Measurements from ENCODE around the gene ELOF1.
"Not testable (repeated sequence)": the region's sequence is repeated elsewhere in the genome, so short reads cannot be mapped to it uniquely, and the experiment has no call there.

Gene ELOF1

DNA sequence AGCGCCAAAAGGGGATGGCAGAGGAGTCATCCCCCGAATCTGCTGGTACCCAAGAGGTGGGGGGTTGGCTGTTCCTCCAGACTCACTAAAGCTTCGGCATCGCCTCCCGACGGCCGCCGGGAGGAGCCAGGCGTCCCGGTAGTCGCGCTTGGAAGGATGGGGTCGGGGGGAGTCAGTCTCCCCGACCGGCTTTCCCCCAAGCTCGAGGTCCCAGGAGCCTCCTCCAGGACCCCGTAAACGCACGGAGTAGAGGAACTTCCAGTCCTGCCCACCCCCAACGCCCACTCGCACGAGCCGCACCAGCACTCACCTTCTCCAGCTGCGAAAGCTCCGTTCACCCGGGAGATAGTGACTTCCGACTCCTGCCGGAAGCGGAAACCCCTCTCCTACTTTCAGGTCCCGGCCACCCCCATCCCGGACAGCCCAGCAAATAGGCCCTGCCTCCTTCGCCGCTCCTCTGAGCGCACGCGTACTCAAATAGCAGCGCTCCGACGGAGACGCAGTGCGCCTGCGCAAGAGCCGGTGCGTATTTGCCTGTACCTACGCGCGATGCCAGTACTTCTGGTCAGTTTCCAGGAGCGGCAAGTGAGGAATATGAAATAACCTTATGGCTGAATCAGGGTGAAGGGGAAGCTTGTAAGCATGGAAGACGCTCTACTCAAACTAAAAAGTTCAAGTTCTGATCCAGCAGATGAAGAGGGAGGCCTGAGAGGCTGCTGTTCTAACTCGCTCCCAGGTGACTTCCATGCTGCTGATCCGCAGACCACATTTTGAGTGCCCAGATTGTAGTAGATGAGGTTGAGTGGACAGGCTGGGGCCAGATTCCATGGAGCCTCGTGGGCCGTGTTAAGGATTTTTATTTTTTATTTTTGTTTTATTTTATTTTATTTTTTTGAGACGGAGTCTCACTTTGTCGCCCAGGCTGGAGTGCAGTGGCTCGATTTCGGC lies at the start of gene ELOF1:
ELOF1 (minus strand) TSS at position 350 of the 948 bp plus-strand sequence. CDS start 4,883 bp downstream, outside the sequence.
- no peaks in the 10 kb centered on the region for H3K27me3 ChIP-seq (ENCODE audit: insufficient read depth, low read depth)
- H3K79me2 ChIP-seq (ENCODE audit: insufficient read depth, low read depth): peaks cover 12% of the 10 kb centered on the region
- H3K9ac ChIP-seq: peak within 1 kb of the TSS; percentile 40; the same call in 1 of the 2 replicates
- peaks cover 12% of the 10 kb centered on the region for H3K4me1 ChIP-seq (ENCODE audit: low read depth, poor library complexity, severe bottlenecking)
- peak within 1 kb of the TSS; percentile 92 for H2AFZ ChIP-seq (ENCODE audit: low read depth)
- TF ChIP-seq, protein P1, sequence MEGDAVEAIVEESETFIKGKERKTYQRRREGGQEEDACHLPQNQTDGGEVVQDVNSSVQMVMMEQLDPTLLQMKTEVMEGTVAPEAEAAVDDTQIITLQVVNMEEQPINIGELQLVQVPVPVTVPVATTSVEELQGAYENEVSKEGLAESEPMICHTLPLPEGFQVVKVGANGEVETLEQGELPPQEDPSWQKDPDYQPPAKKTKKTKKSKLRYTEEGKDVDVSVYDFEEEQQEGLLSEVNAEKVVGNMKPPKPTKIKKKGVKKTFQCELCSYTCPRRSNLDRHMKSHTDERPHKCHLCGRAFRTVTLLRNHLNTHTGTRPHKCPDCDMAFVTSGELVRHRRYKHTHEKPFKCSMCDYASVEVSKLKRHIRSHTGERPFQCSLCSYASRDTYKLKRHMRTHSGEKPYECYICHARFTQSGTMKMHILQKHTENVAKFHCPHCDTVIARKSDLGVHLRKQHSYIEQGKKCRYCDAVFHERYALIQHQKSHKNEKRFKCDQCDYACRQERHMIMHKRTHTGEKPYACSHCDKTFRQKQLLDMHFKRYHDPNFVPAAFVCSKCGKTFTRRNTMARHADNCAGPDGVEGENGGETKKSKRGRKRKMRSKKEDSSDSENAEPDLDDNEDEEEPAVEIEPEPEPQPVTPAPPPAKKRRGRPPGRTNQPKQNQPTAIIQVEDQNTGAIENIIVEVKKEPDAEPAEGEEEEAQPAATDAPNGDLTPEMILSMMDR (conservative IDR thresholded peaks at IDR 0.05; ENCODE audit: low read depth, low read length): no peak
- H3K4me2 ChIP-seq: peak within 1 kb of the TSS; percentile 72
- no peaks in the 10 kb centered on the region for H3K36me3 ChIP-seq (ENCODE audit: insufficient read depth)
- H3K27ac ChIP-seq: peak within 1 kb of the TSS; percentile 44; the same call in 1 of the 2 replicates
- H3K4me3 ChIP-seq (IDR thresholded peaks at IDR 0.05; ENCODE audit: insufficient read depth, low read depth, low read length): no peak within 1 kb of the TSS
- H4K20me1 ChIP-seq (ENCODE audit: insufficient read depth): no peaks in the 10 kb centered on the region

DNA sequence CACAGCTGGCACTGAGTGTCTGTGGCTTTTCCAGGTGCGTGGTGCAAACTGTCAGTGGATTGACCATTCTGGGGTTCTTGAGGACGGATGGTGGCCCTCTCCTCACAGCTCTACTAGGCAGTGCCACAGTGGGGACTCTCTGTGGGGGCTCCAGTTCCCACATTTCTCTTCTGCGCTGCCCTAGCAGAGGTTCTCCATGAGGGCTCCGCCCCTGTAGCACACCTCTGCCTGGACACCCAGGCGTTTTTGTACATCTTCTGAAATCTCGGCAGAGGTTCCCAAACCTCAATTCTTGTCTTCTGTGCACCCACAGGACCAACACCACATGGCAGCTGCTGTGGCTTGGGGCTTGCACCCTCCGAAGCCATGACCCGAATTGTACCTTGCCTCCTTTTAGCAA lies 47.5 kb upstream of the ELOF1 start:
- Histone ChIP-seq H3K4me2 (no peak overlapping the region), H3K4me3 (IDR thresholded peaks at IDR 0.05; ENCODE audit: insufficient read depth, low read depth, low read length) (no peak overlapping the region), H2AFZ (ENCODE audit: low read depth) (no peak overlapping the region), H3K4me1 (ENCODE audit: low read depth, poor library complexity, severe bottlenecking) (no peaks in the 10 kb centered on the region), H3K27ac (no peak overlapping the region), H3K27me3 (ENCODE audit: insufficient read depth, low read depth) (no peaks in the 10 kb centered on the region), H3K79me2 (ENCODE audit: insufficient read depth, low read depth) (no peaks in the 10 kb centered on the region), H4K20me1 (ENCODE audit: insufficient read depth) (no peaks in the 10 kb centered on the region), H3K36me3 (ENCODE audit: insufficient read depth) (no peaks in the 10 kb centered on the region), H3K9ac (no peak overlapping the region)
- TF ChIP-seq, protein P1 (conservative IDR thresholded peaks at IDR 0.05; ENCODE audit: low read depth, low read length): no peak

DNA sequence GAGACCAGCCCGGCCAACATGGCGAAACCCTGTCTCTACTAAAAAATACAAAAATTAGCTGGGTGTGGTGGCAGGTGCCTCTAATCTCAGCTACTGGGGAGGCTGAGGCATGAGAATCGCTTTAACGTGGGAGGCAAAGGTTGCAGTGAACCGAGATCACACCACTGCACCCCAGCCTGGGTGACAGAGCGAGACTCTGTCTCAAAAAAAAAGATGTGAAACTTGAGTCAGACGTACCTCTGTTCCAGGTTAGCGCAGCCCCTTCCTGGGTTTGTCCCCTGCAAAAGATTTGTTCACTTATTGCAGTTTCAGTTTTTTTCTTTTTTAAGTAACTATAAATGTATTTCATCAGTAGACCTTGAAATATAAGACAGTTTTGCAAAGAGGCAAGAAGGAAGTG lies 40.7 kb upstream of the ELOF1 start:
- H4K20me1 ChIP-seq (ENCODE audit: insufficient read depth); H3K27ac ChIP-seq; H3K4me1 ChIP-seq (ENCODE audit: low read depth, poor library complexity, severe bottlenecking); H2AFZ ChIP-seq (ENCODE audit: low read depth); H3K79me2 ChIP-seq (ENCODE audit: insufficient read depth, low read depth); H3K9ac ChIP-seq; H3K27me3 ChIP-seq (ENCODE audit: insufficient read depth, low read depth); H3K36me3 ChIP-seq (ENCODE audit: insufficient read depth); H3K4me2 ChIP-seq; H3K4me3 ChIP-seq (IDR thresholded peaks at IDR 0.05; ENCODE audit: insufficient read depth, low read depth, low read length): not testable (repeated sequence)

DNA sequence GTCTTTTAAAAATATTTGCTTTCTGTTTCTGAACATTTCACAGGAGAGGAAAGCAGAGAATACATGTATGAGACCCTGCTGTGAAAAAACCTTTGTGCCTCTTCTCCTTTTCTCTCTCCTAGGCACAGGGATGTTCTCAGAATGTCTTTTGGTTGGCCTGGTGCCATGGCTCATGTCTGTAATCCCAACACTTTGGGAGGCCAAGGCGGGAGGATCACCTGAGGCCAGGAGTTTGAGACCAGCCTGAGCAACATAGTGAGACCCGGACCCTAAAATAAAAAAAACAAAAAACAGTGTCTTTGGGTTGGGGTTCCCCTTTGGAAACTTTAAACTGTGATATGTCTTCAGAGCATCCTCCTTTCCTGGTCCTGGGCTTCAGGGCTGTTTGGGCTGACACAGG lies 39.7 kb upstream of the ELOF1 start:
- Histone ChIP-seq H3K4me3 (IDR thresholded peaks at IDR 0.05; ENCODE audit: insufficient read depth, low read depth, low read length) (no peak overlapping the region), H3K36me3 (ENCODE audit: insufficient read depth) (no peaks in the 10 kb centered on the region), H3K4me1 (ENCODE audit: low read depth, poor library complexity, severe bottlenecking) (peaks cover 9% of the 10 kb centered on the region), H3K27ac (no peak overlapping the region), H3K27me3 (ENCODE audit: insufficient read depth, low read depth) (no peaks in the 10 kb centered on the region), H2AFZ (ENCODE audit: low read depth) (no peak overlapping the region), H3K4me2 (no peak overlapping the region), H4K20me1 (ENCODE audit: insufficient read depth) (no peaks in the 10 kb centered on the region), H3K79me2 (ENCODE audit: insufficient read depth, low read depth) (peaks cover 9% of the 10 kb centered on the region; the same call in 1 of the 2 replicates), H3K9ac (no peak overlapping the region)
- TF ChIP-seq, protein P1 (conservative IDR thresholded peaks at IDR 0.05; ENCODE audit: low read depth, low read length): no peak

DNA sequence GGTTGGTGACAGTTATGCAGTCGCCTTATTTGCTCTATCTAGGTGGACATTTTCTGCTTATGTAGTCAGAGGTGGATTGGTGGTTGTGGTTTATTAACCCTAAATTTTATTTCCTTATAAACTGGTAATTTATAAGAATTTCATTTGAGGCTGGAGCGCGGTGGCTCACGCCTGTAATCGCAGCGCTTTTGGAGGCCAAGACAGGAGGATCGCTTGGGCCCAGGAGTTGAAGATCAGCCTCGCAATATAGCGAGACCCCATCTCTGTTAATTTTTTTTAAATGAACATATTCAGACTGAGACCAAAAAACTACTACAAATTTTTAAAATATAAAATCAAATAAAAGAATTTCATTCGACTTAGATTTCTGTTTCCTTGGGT lies 39.1 kb upstream of the ELOF1 start:
- peaks cover 9% of the 10 kb centered on the region; the same call in 1 of the 2 replicates for H3K79me2 ChIP-seq (ENCODE audit: insufficient read depth, low read depth)
- H3K4me2 ChIP-seq: peak overlapping the region; percentile 83
- no peaks in the 10 kb centered on the region for H4K20me1 ChIP-seq (ENCODE audit: insufficient read depth)
- H3K4me3 ChIP-seq (IDR thresholded peaks at IDR 0.05; ENCODE audit: insufficient read depth, low read depth, low read length): no peak overlapping the region
- H2AFZ ChIP-seq (ENCODE audit: low read depth): peak overlapping the region; percentile 83
- H3K27me3 ChIP-seq (ENCODE audit: insufficient read depth, low read depth): no peaks in the 10 kb centered on the region
- peak overlapping the region; percentile 88 for H3K9ac ChIP-seq
- H3K27ac ChIP-seq: peak overlapping the region; percentile 65; the same call in 1 of the 2 replicates
- H3K4me1 ChIP-seq (ENCODE audit: low read depth, poor library complexity, severe bottlenecking): peaks cover 9% of the 10 kb centered on the region
- H3K36me3 ChIP-seq (ENCODE audit: insufficient read depth): no peaks in the 10 kb centered on the region
- TF ChIP-seq, protein P1 (conservative IDR thresholded peaks at IDR 0.05; ENCODE audit: low read depth, low read length): no peak
